Activated naive CD4-positive, alpha-beta T cell treated with anti-CD3 and anti-CD28 coated beads, Interleukin-2, amount 50 U/mL, for 24 hours (primary cell): Measurements from ENCODE around the gene PCDHB1.
"Not testable (repeated sequence)": the region's sequence is repeated elsewhere in the genome, so short reads cannot be mapped to it uniquely, and the experiment has no call there.

Experiments used
- H3K27ac Mint-ChIP-seq: one replicate; pipeline ENCODE4 v1.8.0; 2021; ENCODE audit warnings: mild to moderate bottlenecking, mixed read lengths
- H3K27me3 Mint-ChIP-seq: one replicate; pipeline ENCODE4 v1.8.0; 2021; ENCODE audit warnings: mixed read lengths
- H3K36me3 Mint-ChIP-seq: one replicate; pipeline ENCODE4 v1.8.0; 2021; ENCODE audit warnings: mixed read lengths
- H3K4me1 Mint-ChIP-seq: one replicate; pipeline ENCODE4 v1.8.0; 2021; ENCODE audit warnings: mixed read lengths
- H3K4me3 Mint-ChIP-seq: one replicate; pipeline ENCODE4 v1.8.0; 2021; ENCODE audit warnings: mild to moderate bottlenecking, mixed read lengths
- H3K9me3 Mint-ChIP-seq: one replicate; pipeline ENCODE4 v1.8.0; 2021; ENCODE audit warnings: mixed read lengths

PCDHB1 gene

GRCh38 chr5:141040093-141040770 lies 10.9 kb upstream of the PCDHB1 start:
- Mint-ChIP-seq H3K27ac (no peak overlapping the region), H3K4me1 (no peaks in the 10 kb centered on the region), H3K36me3 (no peaks in the 10 kb centered on the region), H3K9me3 (peaks cover 5% of the 10 kb centered on the region), H3K4me3 (no peak overlapping the region), H3K27me3 (peaks cover 14% of the 10 kb centered on the region)

DNA sequence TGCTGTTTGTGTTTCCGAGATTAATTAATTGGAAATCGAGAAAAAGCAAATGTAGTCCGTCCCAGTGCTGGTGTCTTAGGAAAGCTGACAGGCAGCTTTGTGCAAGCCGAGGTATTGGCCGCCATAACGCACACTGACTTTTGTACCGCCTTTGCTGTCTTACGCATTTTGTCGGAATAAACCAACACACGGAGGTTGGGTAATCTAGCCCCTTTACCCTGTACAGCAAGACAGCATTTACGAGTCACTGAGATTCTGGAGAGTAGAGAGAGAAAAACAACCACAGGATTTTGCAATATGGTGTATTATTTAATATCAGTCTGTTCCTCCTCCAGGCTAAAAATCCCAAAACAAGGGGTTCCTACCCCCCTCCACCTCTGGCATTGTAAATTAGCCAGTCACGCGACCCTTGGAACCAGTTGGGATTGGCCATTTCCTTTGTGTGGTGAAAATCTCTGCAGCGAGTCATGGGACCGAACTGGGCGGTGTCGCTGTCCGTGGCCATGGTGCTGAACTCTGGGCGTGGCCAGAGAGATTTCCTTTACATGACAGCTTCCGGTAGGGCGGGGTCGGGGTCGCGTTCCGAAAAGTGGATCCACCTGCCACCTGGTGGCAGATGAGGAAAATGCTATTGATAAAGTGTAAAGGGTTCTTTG lies 10.3 kb upstream of the PCDHB1 start:
- no peaks in the 10 kb centered on the region for H3K36me3 Mint-ChIP-seq
- H3K4me3 Mint-ChIP-seq = no peak overlapping the region
- H3K27me3 Mint-ChIP-seq = peaks cover 18% of the 10 kb centered on the region
- no peaks in the 10 kb centered on the region for H3K4me1 Mint-ChIP-seq
- H3K9me3 Mint-ChIP-seq = peaks cover 5% of the 10 kb centered on the region
- no peak overlapping the region for H3K27ac Mint-ChIP-seq

DNA sequence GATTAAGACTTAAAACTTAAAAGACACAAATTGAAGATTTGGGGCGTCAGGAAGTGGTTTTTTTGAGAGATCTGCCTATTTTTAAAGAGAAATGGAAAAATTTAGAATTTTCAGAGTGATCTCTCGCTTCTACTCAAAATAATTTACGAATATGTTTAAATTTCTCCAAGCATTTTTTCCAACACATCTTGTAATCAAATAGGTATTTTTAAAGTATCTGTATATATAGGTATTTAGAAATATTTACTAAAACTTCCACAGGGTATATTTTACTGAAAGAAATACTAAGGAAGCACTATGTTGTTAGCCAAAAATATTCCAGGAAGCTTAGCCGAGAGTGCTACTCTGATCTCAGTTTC lies 9.8 kb upstream of the PCDHB1 start:
- H3K27me3 Mint-ChIP-seq = peaks cover 18% of the 10 kb centered on the region
- no peaks in the 10 kb centered on the region for H3K36me3 Mint-ChIP-seq
- no peak overlapping the region for H3K27ac Mint-ChIP-seq
- no peaks in the 10 kb centered on the region for H3K4me1 Mint-ChIP-seq
- no peak overlapping the region for H3K4me3 Mint-ChIP-seq
- peaks cover 5% of the 10 kb centered on the region for H3K9me3 Mint-ChIP-seq

DNA sequence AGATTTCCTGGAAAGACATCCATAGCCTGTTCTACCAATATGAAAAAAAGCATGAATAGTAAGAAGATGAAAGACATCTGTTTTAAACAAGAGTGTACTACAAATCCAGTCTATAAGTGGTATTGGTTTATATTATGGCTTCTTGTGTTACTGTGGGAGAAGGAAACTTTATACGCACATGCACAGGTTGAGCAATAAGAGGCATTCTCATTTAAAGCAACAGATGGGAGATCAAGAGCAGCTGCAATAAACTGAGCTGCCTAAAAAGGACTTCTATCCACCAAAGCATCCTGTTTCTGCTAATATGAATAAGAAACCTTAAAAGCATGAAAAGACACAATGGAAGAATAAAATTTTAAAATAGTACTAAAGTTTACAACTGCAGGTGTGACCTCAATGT lies 8.6 kb upstream of the PCDHB1 start:
- H3K27me3 Mint-ChIP-seq = peaks cover 22% of the 10 kb centered on the region
- no peak overlapping the region for H3K27ac Mint-ChIP-seq
- H3K4me1 Mint-ChIP-seq = no peaks in the 10 kb centered on the region
- peaks cover 10% of the 10 kb centered on the region for H3K9me3 Mint-ChIP-seq
- H3K36me3 Mint-ChIP-seq = peaks cover 2% of the 10 kb centered on the region
- no peak overlapping the region for H3K4me3 Mint-ChIP-seq

DNA sequence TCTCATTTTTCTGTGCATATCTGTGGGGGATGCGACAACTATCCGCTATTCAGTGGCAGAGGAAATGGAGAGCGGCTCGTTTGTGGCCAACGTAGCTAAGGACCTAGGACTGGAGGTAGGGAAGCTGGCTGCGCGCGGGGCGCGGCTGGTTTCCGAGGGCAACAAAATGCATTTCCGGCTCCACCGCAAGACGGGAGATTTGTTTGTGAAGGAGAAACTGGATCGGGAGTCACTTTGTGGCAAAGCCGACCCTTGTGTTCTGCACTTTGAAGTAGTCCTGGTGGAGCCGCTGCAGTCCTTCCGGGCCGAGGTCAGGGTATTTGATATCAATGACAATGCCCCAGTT lies 320 bp downstream of the PCDHB1 start:
- Mint-ChIP-seq H3K27ac (no peak overlapping the region), H3K36me3 (peaks cover 2% of the 10 kb centered on the region), H3K4me1 (peaks cover 9% of the 10 kb centered on the region), H3K27me3 (peaks cover 41% of the 10 kb centered on the region), H3K9me3 (peaks cover 31% of the 10 kb centered on the region), H3K4me3 (peak overlapping the region; percentile 73)

GRCh38 chr5:141077826-141078225 lies 26.7 kb downstream of the PCDHB1 start:
- peaks cover 12% of the 10 kb centered on the region for H3K9me3 Mint-ChIP-seq
- no peaks in the 10 kb centered on the region for H3K36me3 Mint-ChIP-seq

GRCh38 chr5:141082228-141082627 lies 31.1 kb downstream of the PCDHB1 start:
- Mint-ChIP-seq H3K4me1 (peaks cover 7% of the 10 kb centered on the region), H3K36me3 (peaks cover 4% of the 10 kb centered on the region), H3K27me3 (peaks cover 37% of the 10 kb centered on the region), H3K27ac (no peak overlapping the region), H3K9me3 (peaks cover 17% of the 10 kb centered on the region), H3K4me3 (no peak overlapping the region)

More at GRCh38 chr5:141077826-141078225, 26.7 kb downstream of the PCDHB1 start:
- H3K4me1 Mint-ChIP-seq = no peaks in the 10 kb centered on the region
- H3K27me3 Mint-ChIP-seq = peaks cover 29% of the 10 kb centered on the region
- no peak overlapping the region for H3K4me3 Mint-ChIP-seq
- no peak overlapping the region for H3K27ac Mint-ChIP-seq

DNA sequence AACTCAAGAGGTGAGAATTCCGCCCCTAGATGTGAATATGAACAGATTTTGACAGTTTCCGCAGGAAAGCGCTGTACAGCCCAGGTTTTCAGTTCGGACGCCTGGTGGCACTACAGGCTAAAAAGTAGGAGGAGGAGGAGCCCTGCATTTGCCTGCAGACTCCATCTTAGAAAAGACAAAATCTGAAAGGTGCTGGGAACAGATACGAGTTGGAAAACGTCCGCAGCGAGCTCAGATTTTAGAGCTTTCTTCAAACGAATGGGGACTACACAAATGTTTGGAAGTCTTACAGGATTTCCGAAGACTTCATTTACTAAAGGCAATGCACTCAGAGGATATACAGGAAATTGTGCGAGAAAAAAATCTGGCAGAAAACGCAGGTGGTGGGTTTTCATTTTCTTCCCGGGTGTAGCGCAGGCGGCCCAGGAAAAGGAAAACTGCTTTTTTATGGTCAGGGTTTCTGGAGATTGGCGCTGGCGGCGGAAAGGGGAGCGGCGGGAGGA lies 33.4 kb downstream of the PCDHB1 start:
- Mint-ChIP-seq H3K27ac (no peak overlapping the region), H3K4me3 (peak overlapping the region; percentile 89), H3K9me3 (peaks cover 19% of the 10 kb centered on the region), H3K36me3 (peaks cover 5% of the 10 kb centered on the region), H3K27me3 (peaks cover 43% of the 10 kb centered on the region), H3K4me1 (peaks cover 7% of the 10 kb centered on the region)

DNA sequence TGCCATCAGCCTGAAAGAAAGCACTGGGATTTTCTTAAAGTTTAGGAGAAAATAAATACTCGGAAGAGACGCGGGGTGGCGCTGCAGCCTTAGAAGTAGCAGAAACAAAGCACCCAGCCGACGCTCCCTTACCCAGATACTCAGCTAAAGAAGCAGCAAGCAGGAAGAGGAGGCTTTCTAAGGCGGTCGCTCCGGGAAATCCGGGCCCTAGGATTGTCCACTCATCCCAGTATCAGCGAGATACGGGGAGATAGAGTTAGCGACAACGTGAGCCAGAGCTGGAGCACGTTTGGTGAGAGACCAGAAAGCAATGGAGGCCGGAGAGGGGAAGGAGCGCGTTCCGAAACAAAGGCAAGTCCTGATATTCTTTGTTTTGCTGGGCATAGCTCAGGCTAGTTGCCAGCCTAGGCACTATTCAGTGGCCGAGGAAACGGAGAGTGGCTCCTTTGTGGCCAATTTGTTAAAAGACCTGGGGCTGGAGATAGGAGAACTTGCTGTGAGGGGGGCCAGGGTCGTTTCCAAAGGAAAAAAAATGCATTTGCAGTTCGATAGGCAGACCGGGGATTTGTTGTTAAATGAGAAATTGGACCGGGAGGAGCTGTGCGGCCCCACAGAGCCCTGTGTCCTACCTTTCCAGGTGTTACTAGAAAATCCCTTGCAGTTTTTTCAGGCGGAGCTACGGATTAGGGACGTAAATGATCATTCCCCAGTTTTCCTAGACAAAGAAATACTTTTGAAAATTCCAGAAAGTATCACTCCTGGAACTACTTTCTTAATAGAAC lies 43.5 kb downstream of the PCDHB1 start, which contains the start of gene PCDHB2:
PCDHB2 (plus strand) TSS at position 135 of the 782 bp plus-strand sequence; CDS start at position 311, 176 bp downstream.
- Mint-ChIP-seq H3K4me1 (no peaks in the 10 kb centered on the region), H3K27me3 (peaks cover 32% of the 10 kb centered on the region), H3K4me3 (peak within 1 kb of the TSS; percentile 49), H3K9me3 (peaks cover 25% of the 10 kb centered on the region), H3K36me3 (peaks cover 8% of the 10 kb centered on the region), H3K27ac (no peak within 1 kb of the TSS)

DNA sequence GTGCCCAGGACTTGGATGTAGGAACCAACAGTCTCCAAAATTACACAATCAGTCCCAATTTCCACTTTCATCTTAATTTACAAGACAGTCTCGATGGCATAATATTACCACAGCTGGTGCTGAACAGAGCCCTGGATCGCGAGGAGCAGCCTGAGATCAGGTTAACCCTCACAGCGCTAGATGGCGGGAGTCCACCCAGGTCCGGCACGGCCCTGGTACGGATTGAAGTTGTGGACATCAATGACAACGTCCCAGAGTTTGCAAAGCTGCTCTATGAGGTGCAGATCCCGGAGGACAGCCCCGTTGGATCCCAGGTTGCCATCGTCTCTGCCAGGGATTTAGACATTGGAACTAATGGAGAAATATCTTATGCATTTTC lies 44.1 kb downstream of the PCDHB1 start:
- Mint-ChIP-seq H3K36me3 (peaks cover 8% of the 10 kb centered on the region), H3K4me1 (peaks cover under 1% of the 10 kb centered on the region), H3K4me3 (no peak overlapping the region), H3K9me3 (peaks cover 30% of the 10 kb centered on the region), H3K27ac (no peak overlapping the region), H3K27me3 (peaks cover 38% of the 10 kb centered on the region)

DNA sequence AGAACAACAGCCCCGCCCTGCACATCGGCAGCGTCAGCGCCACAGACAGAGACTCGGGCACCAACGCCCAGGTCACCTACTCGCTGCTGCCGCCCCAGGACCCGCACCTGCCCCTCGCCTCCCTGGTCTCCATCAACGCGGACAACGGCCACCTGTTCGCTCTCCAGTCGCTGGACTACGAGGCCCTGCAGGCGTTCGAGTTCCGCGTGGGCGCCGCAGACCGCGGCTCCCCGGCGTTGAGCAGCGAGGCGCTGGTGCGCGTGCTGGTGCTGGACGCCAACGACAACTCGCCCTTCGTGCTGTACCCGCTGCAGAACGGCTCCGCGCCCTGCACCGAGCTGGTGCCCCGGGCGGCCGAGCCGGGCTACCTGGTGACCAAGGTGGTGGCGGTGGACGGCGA lies 45.0 kb downstream of the PCDHB1 start:
- H3K27ac Mint-ChIP-seq, H3K4me3 Mint-ChIP-seq, H3K4me1 Mint-ChIP-seq: not testable (repeated sequence)
- peaks cover 40% of the 10 kb centered on the region for H3K27me3 Mint-ChIP-seq
- peaks cover 33% of the 10 kb centered on the region for H3K9me3 Mint-ChIP-seq
- H3K36me3 Mint-ChIP-seq = peaks cover 13% of the 10 kb centered on the region

DNA sequence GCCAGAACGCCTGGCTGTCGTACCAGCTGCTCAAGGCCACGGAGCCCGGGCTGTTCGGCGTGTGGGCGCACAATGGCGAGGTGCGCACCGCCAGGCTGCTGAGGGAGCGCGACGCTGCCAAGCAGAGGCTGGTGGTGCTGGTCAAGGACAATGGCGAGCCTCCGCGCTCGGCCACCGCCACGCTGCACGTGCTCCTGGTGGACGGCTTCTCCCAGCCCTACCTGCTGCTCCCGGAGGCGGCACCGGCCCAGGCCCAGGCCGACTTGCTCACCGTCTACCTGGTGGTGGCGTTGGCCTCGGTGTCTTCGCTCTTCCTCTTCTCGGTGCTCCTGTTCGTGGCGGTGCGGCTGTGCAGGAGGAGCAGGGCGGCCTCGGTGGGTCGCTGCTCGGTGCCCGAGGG lies 45.4 kb downstream of the PCDHB1 start:
- Mint-ChIP-seq H3K27me3 (peaks cover 44% of the 10 kb centered on the region), H3K36me3 (peaks cover 13% of the 10 kb centered on the region)
- H3K4me3 Mint-ChIP-seq = not testable (repeated sequence)

GRCh38 chr5:141100243-141100805 lies 49.1 kb downstream of the PCDHB1 start, which contains the start of gene PCDHB3:
PCDHB3 (plus strand) TSS chr5:141100473; CDS start chr5:141100650, 177 bp downstream.
- Mint-ChIP-seq H3K4me1 (peaks cover 3% of the 10 kb centered on the region), H3K4me3 (peak within 1 kb of the TSS; percentile 66), H3K9me3 (peaks cover 19% of the 10 kb centered on the region), H3K36me3 (peaks cover 8% of the 10 kb centered on the region), H3K27ac (peak within 1 kb of the TSS; percentile 82), H3K27me3 (peaks cover 40% of the 10 kb centered on the region)

More for the DNA sequence above, 45.4 kb downstream of the PCDHB1 start:
- H3K4me1 Mint-ChIP-seq, H3K27ac Mint-ChIP-seq: not testable (repeated sequence)
- H3K9me3 Mint-ChIP-seq = peaks cover 33% of the 10 kb centered on the region

GRCh38 chr5:141101059-141101458 lies 49.9 kb downstream of the PCDHB1 start:
- H3K36me3 Mint-ChIP-seq = peaks cover 8% of the 10 kb centered on the region
- peaks cover 3% of the 10 kb centered on the region for H3K4me1 Mint-ChIP-seq
- no peak overlapping the region for H3K4me3 Mint-ChIP-seq
- no peak overlapping the region for H3K27ac Mint-ChIP-seq
- peaks cover 44% of the 10 kb centered on the region for H3K27me3 Mint-ChIP-seq
- H3K9me3 Mint-ChIP-seq = peaks cover 19% of the 10 kb centered on the region

DNA sequence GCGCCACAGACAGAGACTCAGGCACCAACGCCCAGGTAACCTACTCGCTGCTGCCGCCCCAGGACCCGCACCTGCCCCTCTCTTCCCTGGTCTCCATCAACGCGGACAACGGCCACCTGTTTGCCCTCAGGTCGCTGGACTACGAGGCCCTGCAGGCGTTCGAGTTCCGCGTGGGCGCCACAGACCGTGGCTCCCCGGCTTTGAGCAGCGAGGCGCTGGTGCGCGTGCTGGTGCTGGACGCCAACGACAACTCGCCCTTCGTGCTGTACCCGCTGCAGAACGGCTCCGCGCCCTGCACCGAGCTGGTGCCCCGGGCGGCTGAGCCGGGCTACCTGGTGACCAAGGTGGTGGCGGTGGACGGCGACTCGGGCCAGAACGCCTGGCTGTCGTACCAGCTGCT lies 50.9 kb downstream of the PCDHB1 start:
- not testable (repeated sequence) for H3K27ac Mint-ChIP-seq, H3K4me3 Mint-ChIP-seq, H3K4me1 Mint-ChIP-seq, H3K36me3 Mint-ChIP-seq
- Mint-ChIP-seq H3K27me3 (peaks cover 45% of the 10 kb centered on the region), H3K9me3 (peaks cover 20% of the 10 kb centered on the region)
